ENCODE data around the gene NUAK2. TPM values are rescaled to one million over a fixed set of nuclear protein-coding genes. Genes with fewer than 3 reads are reported as not detected.

The NUAK2 gene
- total and polyA plus RNA-seq, 2 of the 4 experiments (the other 2 are of a cell fraction) = 7.2 to 17.6 TPM

DNA sequence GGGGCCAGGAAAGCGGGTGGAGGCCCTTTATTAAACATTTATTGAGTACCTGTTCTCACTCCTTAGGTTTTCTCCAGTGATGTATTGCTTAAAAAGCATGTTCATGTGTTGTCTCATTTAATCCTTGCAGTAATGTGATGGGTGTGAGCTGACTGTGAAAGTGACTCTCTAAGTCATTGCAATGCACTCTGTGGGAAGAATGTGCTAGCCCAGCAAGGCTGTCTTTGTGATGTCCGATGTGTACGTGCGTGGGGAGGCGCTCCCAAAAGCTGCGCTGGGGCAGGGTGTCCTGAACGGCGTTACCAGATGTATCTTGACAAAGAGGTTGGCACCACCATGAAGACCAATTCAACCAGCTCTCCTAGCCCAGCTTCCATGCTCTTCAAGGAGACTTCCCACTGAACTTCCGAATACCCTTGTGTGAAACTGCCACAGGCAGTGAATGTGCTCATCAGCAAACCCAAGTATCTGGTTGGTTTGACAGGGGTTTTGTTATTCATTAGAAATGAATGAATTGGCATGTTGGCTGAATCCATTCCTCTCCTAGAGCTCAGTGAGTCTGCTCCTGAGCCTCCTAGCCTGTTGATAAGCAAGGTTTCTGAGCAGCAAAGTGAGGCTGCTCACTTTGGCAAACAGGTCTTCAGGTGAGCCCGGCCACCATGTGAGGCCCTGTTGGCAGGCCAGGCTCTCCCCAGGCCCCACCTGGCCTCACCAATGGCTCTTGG lies 28.0 kb downstream of the NUAK2 start:
- ATAC-seq (ENCODE audit: low read depth) (no peak), DNase-seq (no peak)
- Histone ChIP-seq H2BK20ac (ENCODE audit: low read depth, low read length) (peak overlapping the region; percentile 99), H2AK5ac (ENCODE audit: low read depth, low read length) (peak overlapping the region; percentile 99), H3K79me1 (ENCODE audit: low read depth in 1 of 2, low read length in 2 of 2) (peaks cover 13 to 44% of the 10 kb centered on the region in 2 experiments; a peak in 3 of 4 replicates), H2AK9ac (replicated peaks; ENCODE audit: low read depth, low read length, poor library complexity) (peak overlapping the region; percentile 94), H2BK5ac (ENCODE audit: low read depth, low read length, poor library complexity, severe bottlenecking) (peak overlapping the region; percentile 97), H4K91ac (ENCODE audit: insufficient read depth, low read depth, low read length) (peak overlapping the region; percentile 97), H3K36me3 (ENCODE audit: control insufficient read depth, insufficient read depth, low read length) (no peaks in the 10 kb centered on the region), H2BK15ac (ENCODE audit: low read depth, low read length) (peak overlapping the region; percentile 83), H3K9me3 (ENCODE audit: control insufficient read depth, insufficient read depth, low read length) (no peaks in the 10 kb centered on the region), H3K9me1 (ENCODE audit: insufficient read depth, low read length) (peaks cover 35% of the 10 kb centered on the region), H3K4me3 (ENCODE audit: insufficient read depth, low read depth, low read length) (no peak overlapping the region), H2AFZ (replicated peaks; ENCODE audit: low read length, poor library complexity) (peak overlapping the region; percentile 79), H3K4me2 (ENCODE audit: low read depth, low read length) (no peak overlapping the region), H3K4ac (ENCODE audit: low read depth, low read length) (peak overlapping the region; percentile 99), H3K27me3 (ENCODE audit: control insufficient read depth, insufficient read depth, low read length) (no peaks in the 10 kb centered on the region), H3K23ac (ENCODE audit: low read depth, low read length) (peak overlapping the region; percentile 98), H3K56ac (ENCODE audit: extremely low read depth, insufficient read depth, low read length) (peak overlapping the region; percentile 94), H3K27ac (ENCODE audit: insufficient read depth, low read length) (peak overlapping the region; percentile 98), H2BK120ac (ENCODE audit: low read depth, low read length) (peak overlapping the region; percentile 100), H4K5ac (ENCODE audit: low read depth, low read length) (peak overlapping the region; percentile 91), H3K14ac (replicated peaks; ENCODE audit: low read depth, low read length) (peak overlapping the region; percentile 99), H3K18ac (ENCODE audit: low read depth, low read length) (peak overlapping the region; percentile 92), H3K9ac (ENCODE audit: low read depth, low read length) (peak overlapping the region; percentile 61), H4K8ac (ENCODE audit: low read depth in 2 of 2, low read length in 2 of 2) (peak overlapping the region; percentile 91 to 98), H3K4me1 (ENCODE audit: control insufficient read depth, insufficient read depth, low read length) (peaks cover 27% of the 10 kb centered on the region), H4K20me1 (ENCODE audit: insufficient read depth, low read length) (no peaks in the 10 kb centered on the region)
- no TSS peak for BruUV-seq (replicated peaks)
- CTCF ChIA-PET = interaction anchor here (1.9 kb wide), 1 partner anchor 20 kb away, joined by 8 read pairs; no protein-coding TSS in a partner anchor
- intact Hi-C loops (cut with micrococcal nuclease) (loop anchor here (1.0 kb wide), 1 partner anchor 9 kb away; no protein-coding TSS in a partner anchor), in situ Hi-C loops (cut with MboI; ENCODE audit: low sequenced_read_pairs) (no loop called here), dilution Hi-C loops (cut with HindIII; ENCODE audit: low sequenced_read_pairs, unreplicated experiment) (no loop called here)
- 95% methylated on average over 5 of the region's 10 CpGs; no CpG with 5 or more reads in 1 of the 2 experiments for WGBS, 2 experiments (ENCODE audit: extremely low coverage in 2 of 2, insufficient read length in 1 of 2)
- TF ChIP-seq POLR2A (IDR thresholded peaks at IDR 0.05; ENCODE audit: low read depth, low read length) = no peak
- no peak for TF ChIP-seq BHLHE40 (IDR thresholded peaks at IDR 0.05; ENCODE audit: low read depth, low read length)
- TF ChIP-seq RAD21 (IDR thresholded peaks at IDR 0.05; ENCODE audit: low read length) = no peak
- TF ChIP-seq, protein P1, sequence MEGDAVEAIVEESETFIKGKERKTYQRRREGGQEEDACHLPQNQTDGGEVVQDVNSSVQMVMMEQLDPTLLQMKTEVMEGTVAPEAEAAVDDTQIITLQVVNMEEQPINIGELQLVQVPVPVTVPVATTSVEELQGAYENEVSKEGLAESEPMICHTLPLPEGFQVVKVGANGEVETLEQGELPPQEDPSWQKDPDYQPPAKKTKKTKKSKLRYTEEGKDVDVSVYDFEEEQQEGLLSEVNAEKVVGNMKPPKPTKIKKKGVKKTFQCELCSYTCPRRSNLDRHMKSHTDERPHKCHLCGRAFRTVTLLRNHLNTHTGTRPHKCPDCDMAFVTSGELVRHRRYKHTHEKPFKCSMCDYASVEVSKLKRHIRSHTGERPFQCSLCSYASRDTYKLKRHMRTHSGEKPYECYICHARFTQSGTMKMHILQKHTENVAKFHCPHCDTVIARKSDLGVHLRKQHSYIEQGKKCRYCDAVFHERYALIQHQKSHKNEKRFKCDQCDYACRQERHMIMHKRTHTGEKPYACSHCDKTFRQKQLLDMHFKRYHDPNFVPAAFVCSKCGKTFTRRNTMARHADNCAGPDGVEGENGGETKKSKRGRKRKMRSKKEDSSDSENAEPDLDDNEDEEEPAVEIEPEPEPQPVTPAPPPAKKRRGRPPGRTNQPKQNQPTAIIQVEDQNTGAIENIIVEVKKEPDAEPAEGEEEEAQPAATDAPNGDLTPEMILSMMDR (conservative IDR thresholded peaks at IDR 0.05; ENCODE audit: low read depth, low read length) = no peak
- POLR2A ChIA-PET (ENCODE audit: unreplicated experiment) = no interaction called here
